ENCODE measurements around the gene CAMSAP1.

CAMSAP1 gene

DNA sequence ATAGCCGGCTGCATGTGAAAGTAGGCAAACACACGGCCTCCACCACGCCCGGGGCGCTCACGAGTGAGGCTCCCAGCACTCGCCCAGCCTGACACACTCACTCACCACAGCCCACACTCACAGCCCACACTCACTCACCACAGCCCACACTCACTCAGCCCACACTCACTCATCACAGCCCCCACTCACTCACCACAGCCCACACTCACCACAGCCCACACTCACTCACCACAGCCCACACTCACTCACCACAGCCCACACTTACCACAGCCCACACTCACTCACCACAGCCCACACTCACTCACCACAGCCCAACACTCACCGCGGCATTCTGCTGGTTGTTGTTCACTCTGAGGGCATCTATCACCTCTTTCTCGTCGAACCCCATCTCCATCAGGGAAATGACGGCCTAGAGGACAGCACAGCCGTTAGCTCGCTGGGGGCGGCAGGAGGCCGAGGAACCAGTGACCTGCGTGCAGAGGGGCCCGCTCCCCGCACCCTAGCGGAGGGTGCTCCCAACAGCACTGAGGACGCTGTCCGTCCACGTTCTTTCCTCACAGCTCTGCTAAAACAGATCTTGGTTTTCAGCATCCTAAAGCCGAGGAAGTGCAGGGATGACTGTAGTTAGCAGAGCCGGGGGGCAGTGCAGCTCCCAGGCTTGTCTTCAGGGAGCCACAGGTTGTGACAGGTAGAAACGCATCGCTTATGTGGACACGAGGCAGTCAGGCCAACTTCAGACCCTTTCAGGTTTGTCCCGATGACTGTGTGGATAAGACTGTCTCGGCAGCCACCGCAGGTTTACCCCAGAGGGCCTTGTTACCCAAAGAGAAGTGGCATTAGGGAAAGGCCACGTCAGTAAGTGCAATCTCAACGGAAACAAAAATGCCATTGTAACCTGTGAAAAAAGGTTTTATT, 32.3 kb upstream of the CAMSAP1 start:
- DNase-seq (ENCODE audit: low read depth in 2 of 2, low spot score in 1 of 2), result peak; percentile 29 to 38

DNA sequence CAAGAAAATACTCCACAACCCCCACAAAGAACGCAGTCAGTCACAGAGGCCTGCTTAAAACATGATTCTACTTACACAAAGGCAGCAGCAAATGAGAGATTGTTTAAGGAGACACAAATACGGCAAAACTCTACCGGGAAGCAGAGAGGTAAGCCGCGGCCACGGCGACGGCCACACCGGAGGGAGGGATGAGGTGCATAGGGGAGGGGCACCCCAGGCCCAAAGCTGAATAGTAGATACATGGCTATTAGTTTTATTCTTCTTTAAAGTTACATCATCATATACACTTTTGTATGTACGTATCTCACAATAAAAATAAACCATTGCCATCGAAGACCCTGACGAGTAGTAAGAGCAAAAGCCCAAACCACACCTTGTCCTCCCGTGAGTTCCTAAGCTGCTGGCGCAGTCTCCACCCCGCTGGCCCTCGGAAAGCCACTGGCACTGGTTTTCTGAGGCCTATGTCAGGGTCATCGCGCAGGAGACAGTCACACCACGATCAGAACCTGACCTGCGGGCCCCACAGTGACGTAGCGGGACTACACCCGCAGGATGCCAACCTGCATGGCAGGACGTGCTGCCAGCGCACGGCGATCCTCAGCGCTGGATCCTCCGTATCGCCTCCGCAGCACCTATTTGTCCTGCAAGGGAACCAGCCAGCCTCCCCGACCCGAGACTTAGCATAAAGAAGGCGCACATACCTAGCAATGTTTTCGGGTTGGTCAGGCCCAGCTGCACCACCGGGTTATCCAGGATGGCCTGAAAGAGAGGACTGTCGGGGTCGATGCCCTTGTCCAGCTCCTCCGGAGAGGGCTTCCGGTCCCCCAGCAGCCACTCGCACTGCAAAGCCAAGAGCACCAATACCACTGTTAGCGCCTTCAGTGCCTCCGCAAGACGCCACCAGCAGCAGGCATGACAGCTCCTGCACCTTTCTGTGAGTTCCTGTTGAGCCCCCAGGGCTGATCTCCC, 30.5 kb upstream of the CAMSAP1 start:
- DNase-seq (ENCODE audit: low read depth in 2 of 2, low spot score in 1 of 2), result no peak

DNA sequence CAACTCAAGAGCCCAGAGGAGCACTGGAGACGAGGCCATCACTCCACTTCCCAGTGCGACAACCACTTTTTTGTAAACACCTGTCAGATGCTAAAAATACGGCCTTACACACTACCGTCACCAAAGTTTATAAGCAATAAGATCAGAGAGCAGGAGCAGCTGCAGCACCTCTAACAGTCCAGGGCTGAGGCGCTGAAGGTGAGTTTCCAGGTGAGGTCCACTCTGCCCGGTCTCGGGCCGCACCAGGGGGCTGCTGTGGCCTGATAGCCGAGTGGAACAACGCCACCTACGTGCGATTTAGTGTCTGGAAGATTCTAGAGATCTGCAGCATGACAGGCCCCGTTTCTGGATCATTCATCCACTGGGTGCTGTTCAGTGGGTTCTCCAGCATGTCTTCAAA, 25.8 kb upstream of the CAMSAP1 start:
- DNase-seq (ENCODE audit: low read depth in 2 of 2, low spot score in 1 of 2), result no peak

DNA sequence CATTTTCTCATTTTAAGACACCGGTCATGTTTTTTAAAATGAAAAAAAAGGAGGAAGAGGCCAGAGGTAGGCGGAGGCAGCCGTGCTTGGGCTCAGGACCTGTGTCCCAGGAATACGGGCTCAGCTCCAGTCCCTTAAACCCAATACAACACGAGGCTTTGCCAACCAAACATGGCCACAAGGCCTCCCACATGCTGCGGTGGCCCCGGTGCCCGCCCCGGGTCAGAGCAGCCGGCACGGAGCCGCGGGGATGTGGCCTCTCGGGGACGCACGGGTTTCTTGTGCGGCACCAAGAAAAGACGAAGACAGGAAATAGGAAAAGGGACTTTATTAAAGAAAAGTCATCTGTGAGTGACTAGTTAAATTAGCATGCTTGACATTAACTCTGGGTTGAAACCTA, 25.3 kb upstream of the CAMSAP1 start:
- no peak for DNase-seq (ENCODE audit: low read depth in 2 of 2, low spot score in 1 of 2)

- no peak for DNase-seq (ENCODE audit: low read depth in 2 of 2, low spot score in 1 of 2)
Observed at GRCh38 chr9:135931349-135931820, 24.0 kb upstream of the CAMSAP1 start.

- no peak for DNase-seq (ENCODE audit: low read depth in 2 of 2, low spot score in 1 of 2)
Observed at GRCh38 chr9:135930446-135931345, 23.4 kb upstream of the CAMSAP1 start.

DNA sequence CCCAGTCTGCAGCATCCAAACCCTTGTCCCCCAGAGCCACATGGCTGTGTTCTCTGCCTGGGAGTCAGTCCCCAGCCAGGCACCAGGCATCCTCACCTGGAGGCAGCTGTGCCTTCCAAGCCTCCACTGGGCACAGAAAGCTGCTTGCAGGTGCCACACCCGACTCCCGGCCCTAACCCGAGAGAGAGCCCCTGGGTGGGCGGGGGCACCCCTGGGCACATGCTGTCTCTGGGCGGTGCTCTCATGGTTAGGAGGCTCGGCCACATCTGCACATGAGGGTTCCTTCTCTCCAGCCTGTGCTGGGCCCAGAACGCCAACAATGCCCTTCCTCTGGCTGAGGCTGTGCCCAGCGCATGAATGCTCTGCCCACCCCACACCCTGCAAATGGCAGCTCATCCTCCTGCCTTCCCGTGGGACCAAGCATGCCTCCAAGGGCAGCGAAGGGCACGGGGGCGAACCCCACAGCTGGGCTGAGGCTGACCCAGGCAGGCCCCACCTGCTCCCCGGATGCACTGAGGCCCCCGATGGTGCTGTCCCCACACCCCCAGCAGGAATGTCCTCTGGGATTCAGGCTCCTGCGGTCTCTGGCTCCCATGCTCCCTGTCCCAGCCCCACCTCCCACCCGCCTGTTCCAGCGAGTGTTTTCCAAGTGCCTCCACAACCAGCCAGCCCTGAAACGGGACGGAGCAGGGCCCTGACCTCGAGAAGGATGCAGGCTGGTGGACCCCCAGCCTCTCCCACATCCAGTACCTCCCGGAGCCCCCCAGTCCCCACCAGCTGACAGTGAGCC, 22.5 kb upstream of the CAMSAP1 start:
- no peak for DNase-seq (ENCODE audit: low read depth in 2 of 2, low spot score in 1 of 2)

DNA sequence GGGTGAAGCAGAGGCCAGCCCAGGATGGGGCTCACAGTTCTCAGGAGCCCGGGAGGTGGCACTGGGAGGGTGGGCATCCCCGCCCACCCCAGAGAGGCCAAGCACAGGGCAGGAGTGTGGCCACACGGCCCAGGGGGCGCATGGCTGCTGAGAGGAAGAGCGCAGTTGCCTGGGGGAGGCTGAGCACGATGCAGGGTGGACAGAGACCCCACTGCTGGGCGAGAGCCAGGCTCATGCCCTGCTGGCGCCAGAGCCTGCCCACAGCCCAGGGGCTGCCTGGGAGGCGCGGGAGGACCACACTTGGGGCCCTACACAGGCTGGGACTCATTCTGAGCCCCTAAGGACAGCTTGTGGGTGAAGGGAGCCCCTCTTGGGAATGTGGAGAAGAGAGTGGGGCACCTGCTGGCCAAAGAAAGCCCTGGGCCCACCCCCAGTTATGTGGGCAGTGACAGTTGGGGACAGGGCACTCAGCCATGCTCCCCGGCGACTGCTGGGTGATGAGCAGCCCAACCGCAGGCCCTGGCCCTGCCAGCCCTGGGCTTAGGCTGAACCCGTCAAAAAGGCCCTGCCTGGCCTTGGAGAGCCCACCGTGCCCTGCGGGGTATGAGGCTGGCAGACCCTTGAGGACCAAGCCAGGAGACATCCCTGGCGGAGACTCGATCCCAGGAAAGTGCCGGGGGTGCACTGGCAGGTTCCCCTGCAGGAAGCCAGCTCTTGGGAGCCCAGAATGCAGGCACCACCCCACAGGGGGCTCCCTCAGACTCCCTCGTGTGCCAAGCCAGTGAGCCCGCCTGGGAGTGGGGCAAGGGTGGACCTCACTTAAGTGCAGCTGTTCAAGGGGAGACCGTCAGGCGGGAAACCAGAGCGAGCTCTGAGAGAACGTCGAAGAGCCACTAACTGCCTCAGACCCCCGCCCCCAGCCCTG, 21.6 kb upstream of the CAMSAP1 start:
- no peak for DNase-seq (ENCODE audit: low read depth in 2 of 2, low spot score in 1 of 2)

DNA sequence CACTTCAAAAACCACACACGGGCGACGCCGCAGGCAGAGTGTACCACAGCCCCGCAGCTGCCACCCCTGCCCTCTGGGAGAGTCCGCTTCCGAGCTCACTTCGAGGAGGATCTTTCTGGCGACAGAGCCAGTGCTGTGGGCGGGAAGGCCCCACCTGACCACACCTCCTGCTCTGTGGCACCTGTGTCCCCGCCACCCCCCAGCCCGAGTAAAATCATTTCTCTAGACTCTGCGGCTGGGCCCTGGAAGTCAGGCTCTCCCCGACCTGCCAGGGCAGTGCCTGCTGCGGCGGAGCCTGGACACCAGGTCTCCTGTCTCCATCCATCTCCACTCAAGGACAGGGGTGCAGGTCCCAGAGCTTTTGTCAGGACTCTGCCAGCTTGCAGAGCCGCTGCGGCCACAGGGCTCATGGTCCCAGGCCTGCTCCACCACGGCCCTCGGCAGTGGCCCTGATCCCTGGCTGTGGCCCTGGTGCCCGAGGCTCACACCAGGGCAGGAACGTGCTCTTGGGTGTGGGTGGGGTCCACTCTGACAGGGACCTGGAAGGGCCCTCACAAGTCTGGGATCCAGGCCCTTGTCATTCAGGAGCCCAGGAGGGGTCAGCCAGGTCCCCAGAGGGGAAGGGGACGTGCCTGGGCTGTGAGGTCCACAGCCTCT, 20.9 kb upstream of the CAMSAP1 start:
- DNase-seq (ENCODE audit: low read depth in 2 of 2, low spot score in 1 of 2), result no peak

DNA sequence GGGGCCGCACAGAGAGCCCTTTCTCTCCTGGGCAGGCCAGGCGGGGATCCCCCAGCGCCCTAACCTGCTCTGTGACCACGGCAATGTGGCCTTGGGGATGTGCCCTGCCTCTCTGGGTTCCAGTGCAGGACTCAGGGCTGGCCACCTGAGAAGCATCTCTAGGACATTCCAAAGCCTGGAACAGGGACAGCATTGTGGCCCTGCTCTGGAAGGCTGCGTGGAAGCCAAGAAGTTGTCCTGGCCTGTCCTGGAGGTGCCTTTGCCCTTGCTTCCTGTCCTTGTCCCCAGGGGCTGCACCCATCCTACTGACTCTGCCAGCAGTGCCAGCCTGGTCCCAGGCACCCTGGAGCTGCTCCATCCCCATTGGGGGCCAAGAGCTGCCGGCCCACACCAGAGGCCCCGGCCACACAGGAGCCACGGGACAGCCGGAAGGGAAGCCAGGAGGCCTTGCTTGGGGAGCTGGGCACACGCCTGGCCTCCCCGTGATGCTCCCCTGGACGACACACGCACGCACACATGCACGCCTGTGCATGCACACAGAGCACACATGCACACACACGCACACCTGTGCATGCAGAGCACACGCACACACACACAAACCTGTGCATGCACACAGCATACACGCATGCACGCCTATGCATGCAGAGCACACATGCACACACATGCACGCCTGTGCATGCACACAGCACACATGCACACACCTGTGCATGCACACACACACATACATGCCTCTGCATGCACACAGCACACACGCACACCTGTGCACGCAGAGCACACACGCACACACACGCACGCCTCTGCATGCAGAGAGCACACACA, 20.1 kb upstream of the CAMSAP1 start:
- no peak for DNase-seq (ENCODE audit: low read depth in 2 of 2, low spot score in 1 of 2)

- peak in 1 of 2 donors; percentile 38 for DNase-seq (ENCODE audit: low read depth in 2 of 2, low spot score in 1 of 2)
Observed at GRCh38 chr9:135926402-135927194, 19.3 kb upstream of the CAMSAP1 start.

DNA sequence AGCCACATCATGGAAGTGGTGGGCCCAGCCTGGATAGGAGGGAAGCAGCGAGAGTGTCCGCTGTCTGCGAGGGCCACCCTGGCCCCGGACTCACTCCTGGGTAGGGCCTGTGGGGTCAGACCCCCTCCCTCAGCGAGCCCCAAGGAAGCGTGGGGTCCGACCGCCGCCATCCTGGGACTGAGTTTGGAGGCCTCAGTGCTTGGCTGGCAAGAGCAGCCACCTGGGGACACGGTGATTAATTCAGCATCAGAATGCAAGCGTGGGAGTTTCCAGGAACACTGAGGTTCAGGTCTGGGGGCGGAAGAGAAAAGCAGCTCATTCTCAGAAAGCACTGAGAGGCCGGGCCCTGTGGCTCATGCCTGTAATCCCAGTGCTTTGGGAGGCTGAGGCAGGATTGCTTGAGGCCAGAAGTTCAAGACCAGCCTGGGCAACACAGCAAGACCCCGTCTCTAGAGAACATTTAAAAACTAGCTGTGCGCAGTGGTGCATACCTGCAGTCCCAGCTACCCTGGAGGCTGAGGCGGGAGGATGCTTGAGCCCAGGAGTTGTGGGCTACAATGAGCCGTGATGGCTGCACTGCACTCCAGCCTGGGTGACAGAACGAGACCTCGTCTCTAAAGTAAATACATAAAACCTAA, 18.3 kb upstream of the CAMSAP1 start:
- DNase-seq (ENCODE audit: low read depth in 2 of 2, low spot score in 1 of 2), result no peak

DNA sequence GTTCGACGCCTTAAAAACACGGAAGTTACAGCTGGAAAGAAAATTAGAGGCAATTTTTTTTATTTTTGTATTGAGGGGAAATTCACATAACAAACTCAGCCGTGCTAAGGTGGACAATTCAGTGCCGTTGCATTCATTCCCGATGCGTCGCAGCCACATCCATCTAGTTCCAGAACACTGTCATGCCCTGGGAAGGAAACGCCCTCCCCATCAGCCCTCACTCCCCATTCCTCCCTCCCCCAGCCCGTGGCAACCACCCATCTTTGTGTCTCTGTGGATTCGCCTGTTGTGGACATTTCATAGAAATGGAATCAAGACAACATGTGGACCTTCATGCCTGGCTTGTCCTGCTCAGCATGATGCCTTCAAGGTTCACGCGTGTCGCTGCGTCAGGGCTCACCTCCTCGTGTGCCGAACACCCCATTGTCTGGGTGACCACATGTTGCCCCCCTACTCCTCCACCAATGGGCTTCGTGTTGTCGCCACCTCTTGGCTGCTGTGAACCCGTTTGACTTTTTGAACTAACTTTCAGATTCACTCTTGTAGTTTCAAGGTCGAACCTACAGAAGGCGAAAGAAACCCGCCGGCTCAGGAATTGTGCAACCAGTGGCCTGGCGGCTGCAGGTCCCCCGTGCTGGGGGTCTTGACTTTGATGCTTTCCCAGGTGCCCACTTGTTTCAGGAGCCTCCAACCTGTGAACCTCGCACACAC, 17.4 kb upstream of the CAMSAP1 start:
- no peak for DNase-seq (ENCODE audit: low read depth in 2 of 2, low spot score in 1 of 2)

DNA sequence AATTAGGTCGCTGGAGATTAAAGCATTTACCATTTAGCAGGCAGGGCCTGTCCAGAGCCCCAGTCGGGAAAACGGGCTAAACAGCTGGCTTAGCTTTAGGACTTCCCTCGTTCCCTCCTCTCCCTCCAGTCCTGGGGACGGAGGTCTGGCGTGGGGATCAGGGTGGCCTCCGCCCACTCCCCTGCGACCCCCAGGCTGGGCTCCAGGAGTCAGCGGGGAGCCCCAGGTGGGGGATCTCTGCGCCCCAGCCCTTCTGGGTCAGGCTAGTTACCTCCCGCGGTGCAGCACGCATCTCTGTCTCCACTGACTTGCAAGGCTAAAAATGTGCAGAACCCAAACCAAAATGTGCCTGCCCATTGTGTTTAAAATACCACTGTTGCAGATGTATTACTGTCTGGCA, 16.2 kb upstream of the CAMSAP1 start:
- no peak for DNase-seq (ENCODE audit: low read depth in 2 of 2, low spot score in 1 of 2)

- DNase-seq (ENCODE audit: low read depth in 2 of 2, low spot score in 1 of 2), result no peak
Observed at GRCh38 chr9:135921749-135922310, 14.5 kb upstream of the CAMSAP1 start.

Data from stimulated activated CD8-positive, alpha-beta memory T cell treated with anti-CD3 and anti-CD28 coated beads, Interleukin-4, amount 100 ng/mL, for 4 hours (primary cell).